CD4-positive, alpha-beta T cell treated with Interleukin-1 beta for 1 hour (primary cell): Measurements from ENCODE around the gene SYNE3.

Experiments used
- DNase-seq, 2 donors: peaks; one replicate each; pipeline ENCODE4 v3.0.0-alpha.2; 2020 to 2022

Gene SYNE3

GRCh38 chr14:95503365-95504134 lies 12.9 kb downstream of the SYNE3 start:
- no peak for DNase-seq

GRCh38 chr14:95502381-95502950 lies 14.0 kb downstream of the SYNE3 start:
- no peak for DNase-seq

- no peak for DNase-seq
Measured at GRCh38 chr14:95500772-95501401, 15.6 kb downstream of the SYNE3 start.

GRCh38 chr14:95500201-95500681 lies 16.2 kb downstream of the SYNE3 start:
- no peak for DNase-seq

DNA sequence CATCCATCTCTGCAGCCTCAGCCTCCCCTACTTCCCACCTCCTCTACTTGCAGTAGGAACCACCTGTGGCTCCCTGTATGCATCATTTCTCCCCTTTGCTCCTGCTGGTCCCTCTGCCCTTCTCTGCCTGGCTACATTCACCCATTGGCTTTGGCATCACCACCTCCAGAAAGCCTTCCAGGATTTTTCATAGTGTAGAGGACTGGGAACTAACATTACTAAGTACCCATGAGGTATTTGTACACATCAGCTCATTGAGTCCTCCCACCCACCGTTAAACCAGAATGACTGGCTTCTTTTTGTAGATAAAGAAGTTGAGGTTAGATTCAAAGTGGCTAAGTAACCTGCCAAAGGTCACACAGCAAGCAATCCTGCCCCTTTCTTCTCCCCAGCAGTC lies 17.1 kb downstream of the SYNE3 start:
- DNase-seq = no peak

DNA sequence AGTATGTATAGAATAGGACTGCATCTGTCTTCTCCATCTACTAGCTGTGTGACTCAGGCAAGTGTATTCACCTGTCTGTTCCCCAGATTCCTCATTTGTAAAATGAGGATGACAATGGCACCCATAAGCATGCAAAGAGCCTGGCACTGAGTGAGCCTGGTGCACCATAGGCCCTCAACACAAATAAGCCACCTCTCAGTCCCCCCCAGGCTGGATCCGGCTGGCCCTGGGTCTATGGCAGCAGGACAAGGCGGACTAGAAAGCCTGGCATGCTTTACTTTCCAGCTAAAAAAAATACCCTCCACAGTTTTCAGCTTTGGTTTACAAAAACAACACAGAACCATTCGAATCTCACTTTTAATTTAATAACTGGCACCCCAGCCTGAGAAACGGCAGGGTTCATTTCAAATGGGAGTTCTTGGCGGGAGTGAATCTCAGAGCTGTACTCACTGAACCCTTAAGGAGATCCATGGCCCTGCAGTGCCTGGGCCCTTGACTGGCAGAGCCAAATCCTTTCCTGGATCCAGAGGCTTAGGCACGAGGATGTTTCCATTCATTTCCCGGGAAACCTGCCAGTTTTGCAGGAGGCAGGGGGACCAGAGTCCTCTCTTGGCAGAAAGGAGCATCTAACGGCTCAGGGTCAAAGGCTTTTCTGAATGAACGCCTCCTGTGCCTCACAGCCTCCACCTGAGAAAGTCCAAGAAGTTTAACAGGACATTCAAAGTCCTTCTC lies 17.7 kb downstream of the SYNE3 start:
- DNase-seq = no peak

DNA sequence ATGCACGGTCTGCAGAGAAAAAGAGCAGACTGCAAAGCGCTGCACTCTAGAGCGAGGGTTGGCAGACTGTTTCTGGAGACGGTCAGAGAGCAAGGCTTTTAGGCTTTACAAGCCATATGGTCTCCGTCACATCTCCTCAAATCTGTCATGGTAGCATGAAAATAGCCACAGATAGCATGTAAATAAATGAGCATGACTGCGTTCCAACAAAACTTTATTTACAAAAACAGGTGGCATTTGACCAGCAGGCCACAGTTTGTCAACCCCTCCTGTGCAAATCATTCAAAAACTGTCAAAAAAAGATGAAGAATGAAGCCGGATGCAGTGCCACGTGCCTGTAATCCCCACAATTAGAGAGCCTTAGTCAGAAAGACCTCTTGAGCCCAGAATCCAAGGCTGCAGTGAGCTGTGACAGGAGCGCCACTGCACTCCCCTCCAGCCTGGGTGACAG lies 18.9 kb downstream of the SYNE3 start:
- no peak for DNase-seq

- DNase-seq = no peak
Measured at GRCh38 chr14:95496690-95497259, 19.7 kb downstream of the SYNE3 start.

- DNase-seq = no peak
Measured at GRCh38 chr14:95496111-95496681, 20.3 kb downstream of the SYNE3 start.

GRCh38 chr14:95495538-95496025 lies 20.9 kb downstream of the SYNE3 start:
- DNase-seq = peak; percentile 30 to 72

DNA sequence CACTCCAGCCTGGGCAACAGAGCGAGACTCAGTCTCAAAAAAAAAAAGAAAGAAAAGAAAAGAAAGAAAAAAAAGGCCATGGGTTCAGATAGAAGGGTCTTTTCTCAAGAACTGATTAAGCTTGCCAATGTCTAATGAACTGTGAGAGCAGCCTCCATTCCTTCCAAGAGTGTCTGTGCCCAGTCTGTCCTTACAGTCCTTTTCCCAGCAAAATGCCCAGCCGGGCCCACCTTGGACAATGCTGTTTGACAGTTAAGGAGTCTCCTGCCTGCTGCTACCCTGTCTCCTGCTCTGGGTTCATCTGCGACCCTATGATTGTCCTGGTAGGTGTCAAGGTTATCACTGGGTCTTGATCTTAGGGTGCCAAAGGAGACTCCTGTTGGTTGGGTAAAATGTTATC lies 21.4 kb downstream of the SYNE3 start:
- no peak for DNase-seq

- DNase-seq = no peak
Measured at GRCh38 chr14:95494456-95494855, 22.0 kb downstream of the SYNE3 start.

GRCh38 chr14:95493976-95494375 lies 22.5 kb downstream of the SYNE3 start:
- no peak for DNase-seq

GRCh38 chr14:95493503-95493902 lies 22.9 kb downstream of the SYNE3 start:
- no peak for DNase-seq

GRCh38 chr14:95491936-95492608 lies 24.4 kb downstream of the SYNE3 start:
- no peak for DNase-seq

- DNase-seq = no peak
Measured at GRCh38 chr14:95490727-95491451, 25.6 kb downstream of the SYNE3 start.

DNA sequence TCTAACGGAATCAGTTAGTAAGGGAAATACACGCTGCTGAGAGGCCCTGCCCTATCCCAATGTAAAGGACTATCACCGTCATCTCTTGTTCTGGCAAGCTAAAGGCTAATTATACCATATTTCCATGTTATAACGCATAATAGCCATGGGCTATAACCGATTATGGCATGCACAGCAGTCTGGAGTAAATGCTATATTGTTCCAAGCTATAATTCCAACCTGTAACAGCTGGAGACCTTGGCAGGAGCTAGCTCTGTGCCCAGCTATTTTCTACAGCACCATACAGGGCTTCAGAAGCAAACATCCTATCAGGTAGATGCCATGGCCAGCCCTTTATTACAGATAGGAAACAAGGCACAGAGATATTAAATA lies 26.3 kb downstream of the SYNE3 start:
- DNase-seq = no peak

GRCh38 chr14:95489214-95490137 lies 27.0 kb downstream of the SYNE3 start:
- DNase-seq = no peak

- DNase-seq = no peak
Measured at GRCh38 chr14:95488376-95489213, 27.9 kb downstream of the SYNE3 start.
